ENCODE measurements around the gene ACAN. TPM values are rescaled to one million over a fixed set of nuclear protein-coding genes. Genes with fewer than 3 reads are reported as not detected.

The ACAN gene
- total RNA-seq, 1 experiment from 2014 or later, result 0.50 TPM

DNA sequence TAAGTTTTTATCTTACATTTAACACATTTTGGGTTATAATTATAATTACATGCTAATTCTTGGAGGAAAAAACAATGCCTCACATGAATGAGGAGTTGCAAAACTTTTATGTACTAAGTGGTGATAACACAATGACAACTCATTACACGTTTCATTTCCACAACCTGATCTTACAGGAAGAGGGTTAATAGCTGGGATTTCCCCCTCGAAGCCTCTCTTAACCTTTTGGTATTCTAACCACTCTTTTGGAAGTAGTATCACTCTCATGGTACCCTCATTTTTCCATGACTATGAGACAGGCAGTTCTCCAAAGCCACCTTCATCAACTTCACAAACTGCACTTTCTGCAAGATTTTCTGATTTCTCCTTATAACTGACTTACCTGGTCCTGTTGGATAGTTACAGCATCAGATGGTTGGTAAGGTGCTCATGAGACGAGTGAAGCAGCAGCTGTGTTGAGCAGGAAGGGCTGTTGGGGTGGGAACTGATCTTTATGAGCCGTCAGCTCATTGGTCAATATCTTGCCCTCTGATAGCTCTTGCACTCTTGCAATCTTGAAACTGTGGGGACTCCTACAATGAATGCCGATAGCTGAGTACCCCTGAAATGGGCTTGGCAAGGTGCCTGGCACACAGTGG lies 41.6 kb downstream of the ACAN start:
- TF ChIP-seq, protein P1, sequence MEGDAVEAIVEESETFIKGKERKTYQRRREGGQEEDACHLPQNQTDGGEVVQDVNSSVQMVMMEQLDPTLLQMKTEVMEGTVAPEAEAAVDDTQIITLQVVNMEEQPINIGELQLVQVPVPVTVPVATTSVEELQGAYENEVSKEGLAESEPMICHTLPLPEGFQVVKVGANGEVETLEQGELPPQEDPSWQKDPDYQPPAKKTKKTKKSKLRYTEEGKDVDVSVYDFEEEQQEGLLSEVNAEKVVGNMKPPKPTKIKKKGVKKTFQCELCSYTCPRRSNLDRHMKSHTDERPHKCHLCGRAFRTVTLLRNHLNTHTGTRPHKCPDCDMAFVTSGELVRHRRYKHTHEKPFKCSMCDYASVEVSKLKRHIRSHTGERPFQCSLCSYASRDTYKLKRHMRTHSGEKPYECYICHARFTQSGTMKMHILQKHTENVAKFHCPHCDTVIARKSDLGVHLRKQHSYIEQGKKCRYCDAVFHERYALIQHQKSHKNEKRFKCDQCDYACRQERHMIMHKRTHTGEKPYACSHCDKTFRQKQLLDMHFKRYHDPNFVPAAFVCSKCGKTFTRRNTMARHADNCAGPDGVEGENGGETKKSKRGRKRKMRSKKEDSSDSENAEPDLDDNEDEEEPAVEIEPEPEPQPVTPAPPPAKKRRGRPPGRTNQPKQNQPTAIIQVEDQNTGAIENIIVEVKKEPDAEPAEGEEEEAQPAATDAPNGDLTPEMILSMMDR (conservative IDR thresholded peaks at IDR 0.05), result no peak
- Mint-ChIP-seq H3K4me3 (no peak overlapping the region), H3K27me3 (ENCODE audit: low read depth) (peaks cover 2% of the 10 kb centered on the region), H3K4me1 (peaks cover 0 to 8% of the 10 kb centered on the region in 2 experiments; a peak in 2 of 4 replicates), H3K36me3 (ENCODE audit: insufficient read depth in 1 of 3, low read depth in 3 of 3) (no peaks in the 10 kb centered on the region), H3K9me3 (no peaks in the 10 kb centered on the region), H3K27ac (no peak overlapping the region)
- Histone ChIP-seq H2BK5ac (ENCODE audit: insufficient read length, low read length) (no peak overlapping the region), H3K79me2 (ENCODE audit: insufficient read depth, low read length) (no peaks in the 10 kb centered on the region), H2AK5ac (ENCODE audit: insufficient read length, low read length) (no peak overlapping the region), H4K91ac (ENCODE audit: insufficient read length, low read depth, low read length) (no peak overlapping the region), H3K9me3 (ENCODE audit: control insufficient read depth, low read depth, low read length) (no peaks in the 10 kb centered on the region), H2BK15ac (ENCODE audit: low read depth, low read length) (no peak overlapping the region), H3K27me3 (ENCODE audit: insufficient read depth, low read length) (no peaks in the 10 kb centered on the region), H4K8ac (replicated peaks; ENCODE audit: insufficient read length, low read depth, low read length) (no peak overlapping the region), H3K18ac (ENCODE audit: insufficient read length, low read depth, low read length) (no peak overlapping the region), H3K14ac (ENCODE audit: insufficient read depth, low read length) (no peak overlapping the region), H2BK20ac (ENCODE audit: low read depth, low read length, poor library complexity, severe bottlenecking) (no peak overlapping the region), H3K79me1 (ENCODE audit: insufficient read depth, low read depth, low read length, poor library complexity, severe bottlenecking) (no peaks in the 10 kb centered on the region), H4K5ac (ENCODE audit: insufficient read length, low read depth, low read length) (no peak overlapping the region), H3K4me2 (ENCODE audit: insufficient read depth, insufficient read length, low read length) (no peak overlapping the region), H2AFZ (ENCODE audit: low read length) (no peak overlapping the region), H2BK120ac (ENCODE audit: low read depth, low read length, poor library complexity, severe bottlenecking) (no peak overlapping the region), H3K9ac (ENCODE audit: extremely low read depth, insufficient read length, low read length) (no peak overlapping the region), H2BK12ac (ENCODE audit: insufficient read length, low read depth, low read length) (no peak overlapping the region), H4K20me1 (ENCODE audit: control insufficient read depth, insufficient read depth, insufficient read length) (no peaks in the 10 kb centered on the region), H3K23ac (ENCODE audit: insufficient read length, low read depth, low read length) (no peak overlapping the region), H3K23me2 (ENCODE audit: insufficient read length, low read depth, low read length, poor library complexity, severe bottlenecking) (peaks cover 3% of the 10 kb centered on the region), H3K4me1 (ENCODE audit: insufficient read depth, low read length) (no peaks in the 10 kb centered on the region), H3K4ac (ENCODE audit: low read depth, low read length) (no peak overlapping the region), H3T11ph (ENCODE audit: low read length) (no peak overlapping the region), H3K56ac (ENCODE audit: insufficient read length, low read depth, low read length) (no peak overlapping the region), H3K27ac (ENCODE audit: insufficient read length, low read depth, low read length) (no peak overlapping the region)
- no peak for DNase-seq
- no CpG with 5 or more reads among the region's 5 CpGs for WGBS (ENCODE audit: extremely low coverage, insufficient read length, low lambda C conversion rate)
